AG09309 (cell line): ENCODE data around the gene SLC6A19.

Experiments
- DNase-seq: peaks from one replicate; pipeline ENCODE4 v3.0.0-alpha.2; 2010; ENCODE audit warnings: low read depth
- H3K4me3 ChIP-seq: 2 replicates; pipeline ENCODE4 v1.5.1; 2011; ENCODE audit warnings: mild to moderate bottlenecking, low read depth, low read length, moderate library complexity; ENCODE audit not compliant: control insufficient read depth
- TF ChIP-seq, protein P1 (sequence below): IDR thresholded peaks from 2 replicates; pipeline ENCODE4 v1.5.1; 2011; ENCODE audit warnings: mild to moderate bottlenecking, low read depth, low read length, inconsistent platforms; ENCODE audit not compliant: insufficient read depth, control insufficient read depth; ENCODE audit errors: missing control alignments

The SLC6A19 gene

GRCh38 chr5:1165864-1166263 lies 35.5 kb upstream of the SLC6A19 start:
- no peak for DNase-seq
- no peak overlapping the region for H3K4me3 ChIP-seq
- TF ChIP-seq, protein P1, sequence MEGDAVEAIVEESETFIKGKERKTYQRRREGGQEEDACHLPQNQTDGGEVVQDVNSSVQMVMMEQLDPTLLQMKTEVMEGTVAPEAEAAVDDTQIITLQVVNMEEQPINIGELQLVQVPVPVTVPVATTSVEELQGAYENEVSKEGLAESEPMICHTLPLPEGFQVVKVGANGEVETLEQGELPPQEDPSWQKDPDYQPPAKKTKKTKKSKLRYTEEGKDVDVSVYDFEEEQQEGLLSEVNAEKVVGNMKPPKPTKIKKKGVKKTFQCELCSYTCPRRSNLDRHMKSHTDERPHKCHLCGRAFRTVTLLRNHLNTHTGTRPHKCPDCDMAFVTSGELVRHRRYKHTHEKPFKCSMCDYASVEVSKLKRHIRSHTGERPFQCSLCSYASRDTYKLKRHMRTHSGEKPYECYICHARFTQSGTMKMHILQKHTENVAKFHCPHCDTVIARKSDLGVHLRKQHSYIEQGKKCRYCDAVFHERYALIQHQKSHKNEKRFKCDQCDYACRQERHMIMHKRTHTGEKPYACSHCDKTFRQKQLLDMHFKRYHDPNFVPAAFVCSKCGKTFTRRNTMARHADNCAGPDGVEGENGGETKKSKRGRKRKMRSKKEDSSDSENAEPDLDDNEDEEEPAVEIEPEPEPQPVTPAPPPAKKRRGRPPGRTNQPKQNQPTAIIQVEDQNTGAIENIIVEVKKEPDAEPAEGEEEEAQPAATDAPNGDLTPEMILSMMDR, result no peak

DNA sequence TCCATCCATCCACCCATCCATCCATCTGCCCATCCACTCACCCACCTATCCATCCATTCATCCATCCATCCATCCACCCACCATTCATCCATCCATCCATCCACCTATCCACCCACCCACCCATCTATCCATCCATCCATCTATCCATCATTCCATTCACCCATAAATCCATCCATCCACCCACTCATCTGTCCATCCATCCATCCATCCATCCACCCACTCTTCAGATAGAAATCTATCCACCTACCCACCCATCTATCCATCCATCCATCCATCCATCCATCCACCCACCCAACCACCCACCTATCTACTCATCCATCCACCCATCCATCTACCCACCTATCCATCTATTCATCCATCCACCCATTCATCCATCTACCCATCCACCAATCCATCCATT lies 35.0 kb upstream of the SLC6A19 start:
- DNase-seq, result no peak
- TF ChIP-seq, protein P1, result no peak
- H3K4me3 ChIP-seq, result no peak overlapping the region

- no peak for DNase-seq
- H3K4me3 ChIP-seq, result no peak overlapping the region
- TF ChIP-seq, protein P1, result no peak
Measured at GRCh38 chr5:1167361-1167727, 34.1 kb upstream of the SLC6A19 start.

DNA sequence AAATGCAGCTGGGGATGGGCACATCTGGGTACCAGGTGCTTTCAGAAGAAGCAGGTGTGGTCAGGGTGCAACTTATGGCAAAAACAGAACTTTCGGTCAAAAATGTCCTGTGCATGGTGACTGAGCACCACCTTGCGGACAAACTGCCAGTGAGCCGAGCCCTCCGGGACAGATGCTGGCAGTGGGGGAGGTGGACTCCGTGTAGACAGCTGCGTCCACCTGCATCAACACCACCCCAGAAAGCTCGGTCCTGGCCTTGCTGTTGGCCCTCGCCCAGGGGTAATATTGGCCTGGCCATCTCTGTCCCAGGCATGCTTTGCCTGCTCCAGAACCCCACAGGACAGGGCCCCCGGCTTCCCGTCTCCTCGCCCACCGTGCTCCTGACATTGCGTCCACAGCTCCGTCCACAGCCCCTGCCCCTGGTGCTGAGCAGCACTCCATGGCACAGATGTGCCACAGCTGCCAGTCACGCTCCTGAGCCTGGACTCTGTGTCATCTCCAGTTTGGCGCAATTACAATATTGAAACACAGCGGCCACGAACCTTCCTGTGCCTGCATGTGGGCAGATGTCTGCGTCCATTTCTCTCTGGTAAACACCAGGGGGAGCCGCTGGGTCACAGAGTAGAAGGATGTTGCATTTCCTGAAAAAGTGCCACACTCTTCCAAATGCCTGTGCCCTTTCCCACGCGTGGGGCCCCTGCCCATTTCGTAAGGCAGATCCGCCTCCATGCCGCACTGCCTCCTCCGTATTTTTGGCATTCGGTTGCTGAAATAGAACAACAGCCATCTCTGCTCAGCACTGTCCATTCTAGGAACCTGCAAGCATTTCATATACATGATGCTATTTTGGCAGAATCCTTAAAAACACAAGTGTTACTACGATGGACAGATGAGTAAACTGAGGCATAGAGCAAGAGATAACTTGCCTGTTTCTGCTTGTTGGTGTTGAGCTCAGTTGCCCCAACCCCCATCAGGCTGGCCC lies 33.4 kb upstream of the SLC6A19 start:
- peak; percentile 35 for DNase-seq
- TF ChIP-seq, protein P1, result peak; percentile 82
- H3K4me3 ChIP-seq, result no peak overlapping the region

GRCh38 chr5:1168796-1169195 lies 32.6 kb upstream of the SLC6A19 start:
- TF ChIP-seq, protein P1, result no peak
- no peak for DNase-seq
- no peak overlapping the region for H3K4me3 ChIP-seq

- DNase-seq, result no peak
- TF ChIP-seq, protein P1, result no peak
- no peak overlapping the region for H3K4me3 ChIP-seq
Measured at GRCh38 chr5:1169211-1170115, 31.9 kb upstream of the SLC6A19 start.
